ENCODE results near the gene SFXN3.
A peak's percentile ranks its signal among the peaks of the same experiment; 100 is the strongest.

DNA sequence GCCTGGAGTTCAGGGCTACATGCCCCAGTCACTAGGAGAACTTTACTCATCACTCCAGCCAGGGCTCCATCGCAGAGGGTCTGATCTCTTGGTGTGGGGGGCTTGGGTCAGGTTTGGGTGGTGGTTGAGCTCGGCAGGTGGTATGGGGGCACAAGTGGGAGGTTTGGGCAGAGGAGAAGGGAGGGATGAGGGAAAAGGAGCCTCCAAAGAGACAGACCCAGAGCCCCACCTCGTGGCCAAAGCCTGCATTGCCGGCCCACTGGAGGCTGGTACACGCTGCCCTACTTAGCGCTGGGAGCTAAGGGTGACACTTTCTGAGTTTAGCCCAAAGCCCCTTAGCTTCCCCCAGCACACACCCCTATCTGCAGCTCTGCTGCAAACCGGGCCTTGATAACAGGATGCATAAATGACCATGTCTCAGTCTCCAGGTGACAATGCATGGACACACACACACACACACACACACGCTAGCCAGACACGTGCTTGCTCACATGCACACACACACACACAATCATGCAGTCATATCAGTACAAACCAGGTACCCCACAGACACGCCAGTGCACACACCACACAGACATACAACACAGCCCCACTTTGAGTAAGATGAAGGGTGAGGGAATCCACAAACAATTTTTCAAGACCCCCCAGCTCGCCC lies 16.7 kb upstream of the SFXN3 start:
- TF ChIP-seq, protein P1, sequence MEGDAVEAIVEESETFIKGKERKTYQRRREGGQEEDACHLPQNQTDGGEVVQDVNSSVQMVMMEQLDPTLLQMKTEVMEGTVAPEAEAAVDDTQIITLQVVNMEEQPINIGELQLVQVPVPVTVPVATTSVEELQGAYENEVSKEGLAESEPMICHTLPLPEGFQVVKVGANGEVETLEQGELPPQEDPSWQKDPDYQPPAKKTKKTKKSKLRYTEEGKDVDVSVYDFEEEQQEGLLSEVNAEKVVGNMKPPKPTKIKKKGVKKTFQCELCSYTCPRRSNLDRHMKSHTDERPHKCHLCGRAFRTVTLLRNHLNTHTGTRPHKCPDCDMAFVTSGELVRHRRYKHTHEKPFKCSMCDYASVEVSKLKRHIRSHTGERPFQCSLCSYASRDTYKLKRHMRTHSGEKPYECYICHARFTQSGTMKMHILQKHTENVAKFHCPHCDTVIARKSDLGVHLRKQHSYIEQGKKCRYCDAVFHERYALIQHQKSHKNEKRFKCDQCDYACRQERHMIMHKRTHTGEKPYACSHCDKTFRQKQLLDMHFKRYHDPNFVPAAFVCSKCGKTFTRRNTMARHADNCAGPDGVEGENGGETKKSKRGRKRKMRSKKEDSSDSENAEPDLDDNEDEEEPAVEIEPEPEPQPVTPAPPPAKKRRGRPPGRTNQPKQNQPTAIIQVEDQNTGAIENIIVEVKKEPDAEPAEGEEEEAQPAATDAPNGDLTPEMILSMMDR (IDR thresholded peaks at IDR 0.05; ENCODE audit: low read depth, low read length) = peak; percentile 97
- TF ChIP-seq MYC (IDR thresholded peaks at IDR 0.05; ENCODE audit: low read depth, low read length) (no peak; the same call in 1 of the 2 replicates), POLR2A (IDR thresholded peaks at IDR 0.05; ENCODE audit: extremely low read depth, insufficient read length) (no peak), MAX (IDR thresholded peaks at IDR 0.05; ENCODE audit: low read depth, low read length) (peak; percentile 78)
